GM12878 (cell line): Measurements from ENCODE around the gene CCDC134. TPM values are rescaled to one million over a fixed set of nuclear protein-coding genes. Genes with fewer than 3 reads are reported as not detected.

Experiments used
- ATAC-seq: fragments of 200-7000 bp; cut with Tn5 transposase; 3 replicates; pipeline ENCODE4 v1.9.1; 2020; ENCODE audit warnings: mild to moderate bottlenecking, moderate library complexity
- BruUV-seq: library from RNA; stranded (reverse); fragments of 400-500 nt; replicated peaks from 2 replicates; lab custom pipeline; 2021; lab: Mats Ljungman, UMichigan
- CTCF ChIA-PET: fragments of 300-600 bp; sonication (Branson Sonifier 250); formaldehyde crosslinking; extraction: SDS; loops from one replicate; lab custom pipeline; 2021; ENCODE audit warnings: inconsistent platforms; lab: Yijun Ruan, JAX
- POLR2A ChIA-PET: fragments of 350-600 bp; formaldehyde crosslinking; extraction: SDS; loops from one replicate; lab custom pipeline; 2021; ENCODE audit warnings: inconsistent platforms; lab: Charles Lee
- RAD21 ChIA-PET: fragments of 300-600 bp; sonication (Branson Sonifier 250); formaldehyde crosslinking; loops from one replicate; lab custom pipeline; 2023; ENCODE audit warnings: antibody characterized with exemption; ENCODE audit not compliant: unreplicated experiment; lab: Charles Lee
- SMC1A ChIA-PET: fragments of 300-600 bp; sonication (Branson Sonifier 250); formaldehyde crosslinking; loops from one replicate; lab custom pipeline; 2023; ENCODE audit not compliant: unreplicated experiment, uncharacterized antibody; lab: Charles Lee
- DNase-seq: peaks from one replicate; pipeline ENCODE4 v3.0.0-alpha.2; 2011; ENCODE audit warnings: low read depth, low spot score
- FAIRE-seq: peaks from 3 replicates; lab custom pipeline; 2011; peaks lifted over from hg19 to GRCh38; lab: Jason Lieb, UNC
- H2AFZ ChIP-seq: 2 replicates; pipeline ENCODE4 v1.6.0; 2011; ENCODE audit warnings: low read depth, low read length, control low read depth; ENCODE audit not compliant: control insufficient read depth
- H3K27ac ChIP-seq: 2 replicates; pipeline ENCODE4 v1.5.1; 2011; ENCODE audit warnings: control low read depth; ENCODE audit not compliant: control insufficient read depth, insufficient read depth
- H3K27me3 ChIP-seq, 2 experiments: replicated peaks in 1 of 2; 2 replicates each; pipeline versions ENCODE4 v1.6.0 to v1.6.1; 2011; ENCODE audit warnings: low read length in 1 of 2; ENCODE audit not compliant: control insufficient read depth in 2 of 2, insufficient read depth in 2 of 2
- H3K36me3 ChIP-seq, 2 experiments: 2 replicates each; pipeline ENCODE4 v1.5.1; 2011; ENCODE audit warnings: low read length in 1 of 2; ENCODE audit not compliant: control insufficient read depth in 2 of 2, insufficient read depth in 2 of 2
- H3K4me1 ChIP-seq: 2 replicates; pipeline ENCODE4 v1.6.1; 2011; ENCODE audit warnings: mild to moderate bottlenecking, low read length, moderate library complexity, mixed read lengths; ENCODE audit not compliant: control insufficient read depth, insufficient read depth
- H3K4me2 ChIP-seq: 2 replicates; pipeline ENCODE4 v1.6.0; 2011; ENCODE audit warnings: control low read depth; ENCODE audit not compliant: control insufficient read depth, insufficient read depth
- H3K4me3 ChIP-seq: fragments of 200-600 bp; sonication (generic); 2 replicates; pipeline ENCODE4 v1.5.1; 2016
- H3K79me2 ChIP-seq: 2 replicates; pipeline ENCODE4 v1.6.0; 2011; ENCODE audit warnings: low read length; ENCODE audit not compliant: control insufficient read depth, insufficient read depth
- H3K9ac ChIP-seq: 2 replicates; pipeline ENCODE4 v1.8.0; 2011; ENCODE audit warnings: low read length, control low read depth, mixed read lengths; ENCODE audit not compliant: control insufficient read depth, insufficient read depth
- H3K9me3 ChIP-seq: replicated peaks from 3 replicates; pipeline ENCODE4 v1.5.1; 2011; ENCODE audit warnings: mild to moderate bottlenecking, low read length; ENCODE audit not compliant: control insufficient read depth, insufficient read depth
- H4K20me1 ChIP-seq: 2 replicates; pipeline ENCODE4 v1.6.0; 2011; ENCODE audit not compliant: control insufficient read depth, insufficient read depth
- EZH2 ChIP-seq: IDR thresholded peaks from 2 replicates; pipeline ENCODE4 v1.6.1; 2012; ENCODE audit warnings: low read depth, mild to moderate bottlenecking, control low read depth, inconsistent platforms, low read length, borderline replicate concordance; ENCODE audit not compliant: control insufficient read depth
- NBN ChIP-seq: fragments of 450-650 bp; IDR thresholded peaks from 2 replicates; pipeline ENCODE4 v1.6.1; 2016
- SMC3 ChIP-seq: IDR thresholded peaks from 2 replicates; pipeline ENCODE4 v1.6.1; 2011; ENCODE audit warnings: low read length, improper control_type of control experiment, borderline replicate concordance
- SP1 ChIP-seq: IDR thresholded peaks from one replicate; pipeline ENCODE4 v1.6.1; 2011; ENCODE audit warnings: low read depth, low read length
- SREBF1 ChIP-seq: IDR thresholded peaks from 2 replicates; pipeline ENCODE4 v1.6.1; 2012; ENCODE audit warnings: mild to moderate bottlenecking, low read length
- SUZ12 ChIP-seq: fragments of 200-600 bp; sonication (generic); IDR thresholded peaks from one replicate; pipeline ENCODE4 v1.6.1; 2018; ENCODE audit warnings: antibody characterized with exemption, mild to moderate bottlenecking; ENCODE audit not compliant: unreplicated experiment
- WGBS: methylation state at CpG from one replicate; pipeline ENCODE4 v1.1.6; 2016; ENCODE audit warnings: low lambda C conversion rate; ENCODE audit not compliant: insufficient replicate concordance, insufficient coverage; ENCODE audit errors: missing lambda C conversion rate; 5-methylcytosine and 5-hydroxymethylcytosine counted together
- in situ Hi-C: fragments of 300-500 bp; cut with MboI; formaldehyde crosslinking; loops from 9 replicates; pipeline ENCODE4 v1.14.3; 2018; ENCODE audit warnings: mixed read lengths
- intact Hi-C: fragments of 100-400 bp; cut with micrococcal nuclease; formaldehyde crosslinking; loops from one replicate; pipeline ENCODE4 v1.14.2; 2022; ENCODE audit not compliant: unreplicated experiment
- polyA plus RNA-seq, 11 experiments: library from polyadenylated mRNA; depleted of rRNA in 4 of 11; unstranded in 6 of 11; stranded (reverse) in 5 of 11; fragments of >200 nt; fragmentation: Nextera tagmentation in 4 of 11; fragmentation: Illumina TruSeq in 1 of 11; extraction: Ambion mirVana in 4 of 11; extraction: Trizol in 1 of 11; gene quantifications; 1 replicate in 1 of 11; 2 replicates in 10 of 11; pipeline versions ENCODE4 v1.2.1 to v1.2.3, GENCODE V29; 2011 to 2016; ENCODE audit warnings: inconsistent platforms in 2 of 11, missing spikeins in 2 of 11, low read depth in 1 of 11
- total RNA-seq, 4 experiments: library from RNA; depleted of rRNA in 3 of 4; stranded (reverse); fragments of >200 nt in 3 of 4; fragmentation: Illumina TruSeq in 1 of 4; extraction: Trizol in 1 of 4; gene quantifications; 2 replicates each; pipeline versions ENCODE4 v1.2.1 to v1.2.3, GENCODE V29; 2013 to 2021
- TF ChIP-seq, protein P1 (sequence below): fragments of 150-350 bp; IDR thresholded peaks from 2 replicates; pipeline ENCODE4 v1.6.1; 2016; ENCODE audit warnings: low read depth, low read length
- TF ChIP-seq, protein P2 (sequence below): fragments of 450-650 bp; IDR thresholded peaks from 2 replicates; pipeline ENCODE4 v1.6.1; 2016; ENCODE audit warnings: mild to moderate bottlenecking
- TF ChIP-seq, protein P3 (sequence below): IDR thresholded peaks from 2 replicates; pipeline ENCODE4 v1.6.1; 2011; ENCODE audit warnings: mild to moderate bottlenecking, low read depth, low read length, moderate library complexity; ENCODE audit not compliant: insufficient replicate concordance
- TF ChIP-seq, protein P4 (sequence below): fragments of 450-650 bp; IDR thresholded peaks from 2 replicates; pipeline ENCODE4 v1.6.1; 2014; ENCODE audit warnings: mild to moderate bottlenecking
- TF ChIP-seq, protein P5 (sequence below): IDR thresholded peaks from 2 replicates; pipeline ENCODE4 v1.6.1; 2012; ENCODE audit warnings: low read length, inconsistent platforms
- TF ChIP-seq, protein P6 (sequence below): IDR thresholded peaks from 2 replicates; pipeline ENCODE4 v1.6.1; 2011; ENCODE audit warnings: low read depth, low read length, improper control_type of control experiment, borderline replicate concordance

Gene CCDC134
- total and polyA plus RNA-seq, 10 of the 15 experiments (the other 5 are each of a cell fraction or from before 2014, with no cell fraction given) = 0.35 to 19.3 (median 11.8) TPM

DNA sequence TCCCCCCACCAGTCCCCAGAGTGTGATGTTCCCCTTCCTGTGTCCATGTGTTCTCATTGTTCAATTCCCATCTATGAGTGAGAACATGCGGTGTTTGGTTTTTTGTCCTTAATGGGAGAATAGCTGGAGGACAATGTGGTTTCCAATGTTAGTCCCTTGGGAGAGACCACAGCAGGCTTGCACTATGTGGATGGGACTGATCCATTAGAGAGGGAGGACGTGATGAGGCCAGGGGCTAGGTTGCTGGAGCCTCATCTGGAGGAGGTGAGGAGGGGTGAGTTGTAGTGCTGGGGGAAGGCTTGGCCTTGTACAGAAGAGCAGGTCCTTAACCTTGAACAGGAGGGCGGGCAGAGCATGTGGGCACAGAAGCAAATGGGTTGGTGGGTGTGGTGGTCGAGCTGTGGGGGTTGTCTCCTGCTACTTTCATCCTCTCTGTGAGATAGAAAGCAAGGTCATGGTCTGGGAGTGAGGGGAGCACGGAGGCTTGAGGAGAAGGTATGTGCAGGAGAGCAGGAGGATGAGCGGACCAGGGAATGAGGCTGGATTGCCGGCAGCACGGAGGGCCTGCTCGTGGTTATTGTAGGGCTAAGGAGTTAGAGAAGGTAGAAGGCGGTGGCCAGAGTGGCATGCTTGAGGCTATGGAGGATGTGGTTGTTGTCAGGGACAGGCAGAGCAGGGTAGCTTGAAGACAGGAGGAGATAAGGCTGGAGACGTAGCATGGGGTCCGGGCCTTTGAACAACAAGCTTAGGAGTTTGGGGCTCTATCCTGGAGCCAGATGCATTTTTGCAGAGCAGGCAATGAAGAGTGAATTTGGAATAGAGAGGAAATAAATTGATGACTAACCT is 21.2 kb downstream of the CCDC134 start:
- no peak overlapping the region for H2AFZ ChIP-seq
- 85% methylated on average over 11 of the region's 12 CpGs for WGBS
- no peak for DNase-seq
- no peak for ATAC-seq
- H3K4me3 ChIP-seq = no peak overlapping the region
- H3K9me3 ChIP-seq = no peaks in the 10 kb centered on the region
- no peaks in the 10 kb centered on the region; the same call in 1 of the 2 replicates for H3K4me1 ChIP-seq
- BruUV-seq = no TSS peak
- peaks cover 12 to 13% of the 10 kb centered on the region in 2 experiments for H3K36me3 ChIP-seq
- no peaks in the 10 kb centered on the region for H3K79me2 ChIP-seq
- H3K4me2 ChIP-seq = no peak overlapping the region
- FAIRE-seq = no peak
- no peaks in the 10 kb centered on the region for H4K20me1 ChIP-seq
- no peak overlapping the region for H3K9ac ChIP-seq
- ChIA-PET SMC1A (interaction anchor here (1.3 to 1.8 kb wide), 3 partner anchors 119 to 125 kb away, joined by 3 to 10 read pairs (median 10); no protein-coding TSS in a partner anchor), RAD21 (interaction anchor here (1.1 to 2.9 kb wide), 6 partner anchors 37 to 124 kb away, joined by 3 to 14 read pairs (median 4); no protein-coding TSS in a partner anchor), POLR2A (interaction anchor here (0.5 to 1.5 kb wide), 5 partner anchors 18 to 119 kb away, joined by 3 to 4 read pairs (median 3); no protein-coding TSS in a partner anchor), CTCF (interaction anchor here (0.5 to 3.3 kb wide), 16 partner anchors 11 to 143 kb away, joined by 3 to 22 read pairs (median 4); partner anchors contain the start of genes CCDC134, CENPM, MEI1 and SREBF2)
- H3K27me3 ChIP-seq = no peaks in the 10 kb centered on the region
- H3K27ac ChIP-seq = no peak overlapping the region
- intact Hi-C loops = loop anchor here (1.0 to 5.0 kb wide), 2 partner anchors 36 to 120 kb away; no protein-coding TSS in a partner anchor
- in situ Hi-C loops = no loop called here
- TF ChIP-seq, protein P1, sequence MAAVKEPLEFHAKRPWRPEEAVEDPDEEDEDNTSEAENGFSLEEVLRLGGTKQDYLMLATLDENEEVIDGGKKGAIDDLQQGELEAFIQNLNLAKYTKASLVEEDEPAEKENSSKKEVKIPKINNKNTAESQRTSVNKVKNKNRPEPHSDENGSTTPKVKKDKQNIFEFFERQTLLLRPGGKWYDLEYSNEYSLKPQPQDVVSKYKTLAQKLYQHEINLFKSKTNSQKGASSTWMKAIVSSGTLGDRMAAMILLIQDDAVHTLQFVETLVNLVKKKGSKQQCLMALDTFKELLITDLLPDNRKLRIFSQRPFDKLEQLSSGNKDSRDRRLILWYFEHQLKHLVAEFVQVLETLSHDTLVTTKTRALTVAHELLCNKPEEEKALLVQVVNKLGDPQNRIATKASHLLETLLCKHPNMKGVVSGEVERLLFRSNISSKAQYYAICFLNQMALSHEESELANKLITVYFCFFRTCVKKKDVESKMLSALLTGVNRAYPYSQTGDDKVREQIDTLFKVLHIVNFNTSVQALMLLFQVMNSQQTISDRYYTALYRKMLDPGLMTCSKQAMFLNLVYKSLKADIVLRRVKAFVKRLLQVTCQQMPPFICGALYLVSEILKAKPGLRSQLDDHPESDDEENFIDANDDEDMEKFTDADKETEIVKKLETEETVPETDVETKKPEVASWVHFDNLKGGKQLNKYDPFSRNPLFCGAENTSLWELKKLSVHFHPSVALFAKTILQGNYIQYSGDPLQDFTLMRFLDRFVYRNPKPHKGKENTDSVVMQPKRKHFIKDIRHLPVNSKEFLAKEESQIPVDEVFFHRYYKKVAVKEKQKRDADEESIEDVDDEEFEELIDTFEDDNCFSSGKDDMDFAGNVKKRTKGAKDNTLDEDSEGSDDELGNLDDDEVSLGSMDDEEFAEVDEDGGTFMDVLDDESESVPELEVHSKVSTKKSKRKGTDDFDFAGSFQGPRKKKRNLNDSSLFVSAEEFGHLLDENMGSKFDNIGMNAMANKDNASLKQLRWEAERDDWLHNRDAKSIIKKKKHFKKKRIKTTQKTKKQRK = no peak
- TF ChIP-seq, protein P2, sequence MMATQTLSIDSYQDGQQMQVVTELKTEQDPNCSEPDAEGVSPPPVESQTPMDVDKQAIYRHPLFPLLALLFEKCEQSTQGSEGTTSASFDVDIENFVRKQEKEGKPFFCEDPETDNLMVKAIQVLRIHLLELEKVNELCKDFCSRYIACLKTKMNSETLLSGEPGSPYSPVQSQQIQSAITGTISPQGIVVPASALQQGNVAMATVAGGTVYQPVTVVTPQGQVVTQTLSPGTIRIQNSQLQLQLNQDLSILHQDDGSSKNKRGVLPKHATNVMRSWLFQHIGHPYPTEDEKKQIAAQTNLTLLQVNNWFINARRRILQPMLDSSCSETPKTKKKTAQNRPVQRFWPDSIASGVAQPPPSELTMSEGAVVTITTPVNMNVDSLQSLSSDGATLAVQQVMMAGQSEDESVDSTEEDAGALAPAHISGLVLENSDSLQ = no peak
- no peak for TF ChIP-seq EZH2
- TF ChIP-seq, protein P3, sequence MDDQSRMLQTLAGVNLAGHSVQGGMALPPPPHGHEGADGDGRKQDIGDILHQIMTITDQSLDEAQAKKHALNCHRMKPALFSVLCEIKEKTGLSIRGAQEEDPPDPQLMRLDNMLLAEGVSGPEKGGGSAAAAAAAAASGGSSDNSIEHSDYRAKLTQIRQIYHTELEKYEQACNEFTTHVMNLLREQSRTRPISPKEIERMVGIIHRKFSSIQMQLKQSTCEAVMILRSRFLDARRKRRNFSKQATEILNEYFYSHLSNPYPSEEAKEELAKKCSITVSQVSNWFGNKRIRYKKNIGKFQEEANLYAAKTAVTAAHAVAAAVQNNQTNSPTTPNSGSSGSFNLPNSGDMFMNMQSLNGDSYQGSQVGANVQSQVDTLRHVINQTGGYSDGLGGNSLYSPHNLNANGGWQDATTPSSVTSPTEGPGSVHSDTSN = no peak
- TF ChIP-seq SP1 = no peak
- TF ChIP-seq NBN = no peak
- TF ChIP-seq, protein P4, sequence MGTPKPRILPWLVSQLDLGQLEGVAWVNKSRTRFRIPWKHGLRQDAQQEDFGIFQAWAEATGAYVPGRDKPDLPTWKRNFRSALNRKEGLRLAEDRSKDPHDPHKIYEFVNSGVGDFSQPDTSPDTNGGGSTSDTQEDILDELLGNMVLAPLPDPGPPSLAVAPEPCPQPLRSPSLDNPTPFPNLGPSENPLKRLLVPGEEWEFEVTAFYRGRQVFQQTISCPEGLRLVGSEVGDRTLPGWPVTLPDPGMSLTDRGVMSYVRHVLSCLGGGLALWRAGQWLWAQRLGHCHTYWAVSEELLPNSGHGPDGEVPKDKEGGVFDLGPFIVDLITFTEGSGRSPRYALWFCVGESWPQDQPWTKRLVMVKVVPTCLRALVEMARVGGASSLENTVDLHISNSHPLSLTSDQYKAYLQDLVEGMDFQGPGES = no peak
- no peak for TF ChIP-seq SMC3
- TF ChIP-seq SUZ12 = no peak
- TF ChIP-seq, protein P5, sequence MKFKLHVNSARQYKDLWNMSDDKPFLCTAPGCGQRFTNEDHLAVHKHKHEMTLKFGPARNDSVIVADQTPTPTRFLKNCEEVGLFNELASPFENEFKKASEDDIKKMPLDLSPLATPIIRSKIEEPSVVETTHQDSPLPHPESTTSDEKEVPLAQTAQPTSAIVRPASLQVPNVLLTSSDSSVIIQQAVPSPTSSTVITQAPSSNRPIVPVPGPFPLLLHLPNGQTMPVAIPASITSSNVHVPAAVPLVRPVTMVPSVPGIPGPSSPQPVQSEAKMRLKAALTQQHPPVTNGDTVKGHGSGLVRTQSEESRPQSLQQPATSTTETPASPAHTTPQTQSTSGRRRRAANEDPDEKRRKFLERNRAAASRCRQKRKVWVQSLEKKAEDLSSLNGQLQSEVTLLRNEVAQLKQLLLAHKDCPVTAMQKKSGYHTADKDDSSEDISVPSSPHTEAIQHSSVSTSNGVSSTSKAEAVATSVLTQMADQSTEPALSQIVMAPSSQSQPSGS = no peak
- TF ChIP-seq, protein P6, sequence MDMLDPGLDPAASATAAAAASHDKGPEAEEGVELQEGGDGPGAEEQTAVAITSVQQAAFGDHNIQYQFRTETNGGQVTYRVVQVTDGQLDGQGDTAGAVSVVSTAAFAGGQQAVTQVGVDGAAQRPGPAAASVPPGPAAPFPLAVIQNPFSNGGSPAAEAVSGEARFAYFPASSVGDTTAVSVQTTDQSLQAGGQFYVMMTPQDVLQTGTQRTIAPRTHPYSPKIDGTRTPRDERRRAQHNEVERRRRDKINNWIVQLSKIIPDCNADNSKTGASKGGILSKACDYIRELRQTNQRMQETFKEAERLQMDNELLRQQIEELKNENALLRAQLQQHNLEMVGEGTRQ = no peak
- no peak for TF ChIP-seq SREBF1
